Suppressor macrophage treated with lipopolysaccharide for 1 hour (primary cell): Measurements from ENCODE around the gene KRTAP12-1.
"Not testable (repeated sequence)": the region's sequence is repeated elsewhere in the genome, so short reads cannot be mapped to it uniquely, and the experiment has no call there.

Experiments used
- DNase-seq, 3 donors: peaks; one replicate each; pipeline ENCODE4 v3.0.0-alpha.2; 2020 to 2022

KRTAP12-1 gene

DNA sequence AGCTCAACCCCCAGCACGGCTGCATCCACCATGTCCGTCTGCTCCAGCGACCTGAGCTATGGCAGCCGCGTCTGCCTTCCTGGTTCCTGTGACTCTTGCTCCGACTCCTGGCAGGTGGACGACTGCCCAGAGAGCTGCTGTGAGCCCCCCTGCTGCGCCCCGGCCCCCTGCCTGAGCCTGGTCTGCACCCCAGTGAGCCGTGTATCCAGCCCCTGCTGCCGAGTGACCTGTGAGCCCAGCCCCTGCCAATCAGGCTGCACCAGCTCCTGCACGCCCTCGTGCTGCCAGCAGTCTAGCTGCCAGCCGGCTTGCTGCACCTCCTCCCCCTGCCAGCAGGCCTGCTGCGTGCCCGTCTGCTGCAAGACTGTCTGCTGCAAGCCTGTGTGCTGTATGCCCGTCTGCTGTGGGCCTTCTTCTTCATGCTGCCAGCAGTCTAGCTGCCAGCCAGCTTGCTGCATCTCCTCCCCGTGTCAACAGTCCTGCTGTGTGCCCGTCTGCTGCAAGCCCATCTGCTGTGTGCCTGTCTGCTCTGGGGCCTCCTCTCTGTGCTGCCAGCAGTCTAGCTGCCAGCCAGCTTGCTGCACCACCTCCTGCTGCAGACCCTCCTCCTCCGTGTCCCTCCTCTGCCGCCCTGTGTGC lies 15.3 kb upstream of the KRTAP12-1 start, which contains the start of gene KRTAP10-12:
Gene KRTAP10-12 (plus strand): TSS at position 1 of the 639 bp plus-strand sequence. CDS start 30 bp downstream, at position 31.
- DNase-seq, result not testable (repeated sequence)

DNA sequence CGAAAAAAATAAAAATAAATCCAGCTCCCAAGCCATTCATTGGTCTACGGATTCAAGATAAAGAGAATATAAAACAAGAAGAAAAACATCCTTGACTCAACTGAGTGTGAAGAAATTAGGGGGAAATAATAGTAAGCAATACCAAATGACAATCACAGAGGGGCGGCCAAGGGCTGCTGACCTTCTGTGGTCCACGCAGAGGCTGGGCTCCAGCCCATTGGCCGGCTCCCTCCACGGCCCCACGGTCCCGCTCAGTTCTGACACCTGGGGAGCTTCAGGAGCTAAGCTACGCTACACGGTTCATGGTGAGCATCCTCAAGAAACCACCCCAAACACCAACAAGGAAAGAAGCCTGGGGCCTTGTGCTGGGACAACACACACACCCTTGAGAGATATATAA lies 14.6 kb upstream of the KRTAP12-1 start:
- DNase-seq, result no peak

DNA sequence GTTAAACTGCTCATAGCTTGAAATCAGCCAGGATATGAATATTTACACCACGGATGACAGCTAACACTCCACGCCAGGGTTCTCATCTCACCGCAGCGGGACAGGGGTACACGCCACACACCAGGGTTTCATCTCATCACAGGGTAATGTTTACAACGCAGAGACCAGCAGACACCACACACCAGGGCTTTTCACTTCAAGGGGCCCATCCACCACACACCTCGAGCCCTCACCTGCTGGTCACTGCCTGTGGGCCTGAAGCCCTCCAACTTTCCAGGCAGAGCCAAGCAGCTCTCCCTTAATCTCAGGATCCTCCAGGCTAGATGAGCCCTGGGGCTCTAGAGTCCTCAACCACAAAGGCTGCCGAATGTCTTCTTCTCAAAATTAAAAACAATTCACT lies 13.7 kb upstream of the KRTAP12-1 start:
- no peak for DNase-seq

DNA sequence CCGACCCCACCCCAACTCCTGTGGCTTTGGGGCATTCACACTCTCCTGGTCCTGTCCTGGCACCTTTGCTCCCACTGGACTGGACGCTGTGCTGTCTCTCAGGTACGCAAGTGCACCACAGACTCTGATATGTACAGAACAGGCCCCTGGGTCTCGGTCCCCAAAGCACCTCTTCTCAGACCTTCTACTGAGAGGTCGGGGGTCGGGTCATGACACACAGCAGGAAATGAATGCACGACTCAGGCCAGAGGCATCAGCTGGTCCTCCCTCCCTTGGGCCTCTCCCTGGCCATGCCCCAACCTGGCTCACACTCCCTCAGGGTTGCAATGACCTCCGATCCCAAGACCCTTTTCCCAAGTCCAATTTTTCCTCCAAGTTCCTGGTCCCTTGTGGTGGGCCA lies 13.2 kb upstream of the KRTAP12-1 start:
- DNase-seq, result no peak

DNA sequence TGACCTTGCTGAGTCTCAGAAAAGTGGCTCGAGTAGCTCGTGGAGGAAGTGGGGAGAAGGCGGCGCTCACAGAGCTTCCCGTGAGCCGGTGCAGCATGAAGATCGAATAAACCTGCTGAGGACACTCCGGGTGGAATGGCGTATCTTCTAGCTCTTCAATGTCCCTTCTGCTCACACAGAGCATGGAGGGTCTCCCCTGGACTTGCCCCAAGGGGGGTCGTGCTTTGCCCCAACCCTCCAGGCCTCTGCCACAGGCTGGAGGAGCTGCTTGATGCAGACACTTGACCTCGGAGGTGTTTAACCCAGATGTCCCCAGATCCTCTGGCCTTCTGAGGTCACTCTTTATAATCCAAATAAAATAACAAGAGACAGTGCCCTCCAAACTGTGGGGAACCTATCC lies 12.8 kb upstream of the KRTAP12-1 start:
- DNase-seq, result no peak

DNA sequence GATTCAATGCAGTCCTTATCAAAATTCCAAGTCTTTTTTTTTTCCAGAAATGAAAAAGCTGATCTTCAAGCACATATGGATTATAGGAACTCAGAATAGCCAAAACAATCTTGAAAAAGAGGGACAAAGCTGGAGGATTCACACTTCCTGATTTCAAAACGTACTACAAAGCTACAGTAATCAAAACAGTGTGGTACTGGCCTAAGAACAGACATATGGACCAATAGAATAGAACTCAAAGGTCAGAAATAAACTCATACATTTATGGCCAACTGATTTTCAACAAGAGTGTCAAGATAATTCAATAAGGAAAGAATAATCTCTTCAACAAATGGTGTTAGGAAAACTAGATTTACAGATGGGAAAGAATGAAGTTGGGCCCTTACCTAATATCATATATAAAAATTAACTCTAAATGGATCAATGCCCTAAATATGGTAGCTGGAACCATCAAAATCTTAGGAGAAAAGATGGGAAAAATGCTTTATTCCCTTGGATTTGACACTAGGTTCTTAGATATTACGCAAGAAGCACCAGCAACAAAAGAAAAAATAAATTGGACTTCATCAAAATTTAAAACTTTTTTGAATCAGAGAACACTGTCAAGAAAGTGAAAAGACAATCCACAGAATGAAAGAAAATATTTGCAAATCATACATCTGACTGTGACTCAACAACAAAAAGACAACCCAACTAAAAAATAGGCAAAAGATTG lies 11.0 kb upstream of the KRTAP12-1 start:
- no peak for DNase-seq

DNA sequence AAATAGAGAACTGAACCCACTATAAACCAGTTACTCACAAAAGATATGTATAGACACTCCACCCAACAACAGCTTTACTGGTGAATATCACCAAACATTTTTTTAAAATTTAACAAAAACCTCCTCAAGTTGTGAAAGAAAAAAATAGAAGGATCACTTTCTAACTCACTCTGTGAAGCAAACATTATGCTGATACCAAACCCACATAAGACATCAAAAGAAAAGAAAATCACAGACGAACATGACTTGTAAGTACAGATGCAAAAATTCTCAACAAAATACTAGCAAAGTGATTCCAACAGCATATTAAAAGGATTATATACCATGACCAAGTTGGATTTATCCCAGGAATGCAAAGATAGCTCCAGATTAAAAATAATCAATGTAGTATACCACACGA lies 9.7 kb upstream of the KRTAP12-1 start:
- no peak for DNase-seq

DNA sequence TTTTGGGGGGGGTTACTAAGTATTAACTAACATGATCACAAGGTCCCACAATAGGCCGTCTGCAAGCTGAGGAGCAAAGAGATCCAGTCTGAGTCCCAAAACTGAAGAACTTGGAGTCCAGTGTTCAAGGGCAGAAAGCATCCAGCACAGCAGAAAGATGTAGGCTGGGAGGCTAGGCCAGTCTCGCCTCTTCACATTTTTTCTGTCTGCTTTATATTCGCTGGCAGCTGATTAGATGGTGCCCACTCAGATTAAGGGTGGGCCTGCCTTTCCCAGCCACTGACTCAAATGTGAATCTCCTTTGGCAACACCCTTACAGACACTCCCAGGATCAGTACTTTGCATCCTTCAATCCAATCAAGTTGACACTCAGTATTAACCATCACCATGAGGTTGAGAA lies 7.8 kb upstream of the KRTAP12-1 start:
- DNase-seq, result not testable (repeated sequence)

DNA sequence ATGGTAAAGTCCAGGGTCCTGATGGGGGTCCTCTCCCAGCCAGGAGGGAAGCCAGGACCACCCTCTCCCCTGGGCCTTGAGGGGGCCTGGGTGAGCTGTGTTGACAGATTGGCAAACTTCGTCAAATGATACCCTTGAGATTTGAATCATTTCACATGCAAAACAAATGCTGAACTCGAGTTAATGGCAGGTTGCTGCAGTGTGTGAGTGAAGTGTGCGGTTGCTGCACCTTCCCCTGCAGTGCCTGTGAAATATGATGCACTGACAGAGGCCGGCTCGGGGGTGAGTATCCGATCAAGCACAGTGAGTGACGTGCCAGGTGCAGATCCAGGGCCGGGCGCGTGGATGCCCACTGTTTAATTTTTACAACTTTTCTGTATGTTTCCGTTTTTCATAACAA lies 5.7 kb upstream of the KRTAP12-1 start:
- no peak for DNase-seq

DNA sequence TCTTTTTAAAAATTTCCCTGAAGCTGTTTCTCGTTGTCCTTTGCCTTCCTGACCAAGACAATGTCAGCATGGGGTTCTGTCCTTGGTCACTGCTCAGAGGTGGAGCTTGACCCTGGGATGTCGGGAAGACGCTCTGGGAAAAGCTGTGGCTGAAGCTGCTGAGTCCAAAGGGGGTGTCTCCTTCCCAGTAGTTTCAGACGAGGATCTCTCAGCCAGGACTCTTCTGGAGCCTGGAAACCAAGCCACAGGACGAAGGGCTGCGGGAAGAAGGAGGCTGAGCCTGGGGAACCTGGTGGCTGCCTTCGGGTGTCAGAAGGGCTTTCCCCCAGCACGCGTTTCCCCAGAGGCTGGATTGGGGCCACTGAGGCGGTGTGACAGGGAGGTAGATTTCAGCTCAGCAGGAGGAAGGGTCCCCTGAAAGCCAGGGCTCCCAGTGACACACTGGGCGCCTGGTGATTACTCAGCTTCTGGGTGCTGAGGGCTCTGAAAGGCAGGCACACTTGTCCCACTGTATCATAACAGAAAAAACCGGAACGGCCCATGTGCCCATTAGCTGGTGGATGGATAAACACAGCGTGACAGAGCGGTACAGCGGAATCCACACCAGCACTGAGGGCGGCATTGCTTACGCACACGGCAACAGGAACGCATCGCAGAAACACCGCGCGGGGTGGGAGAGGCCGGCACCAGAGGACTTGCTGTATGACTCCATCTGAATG lies 5.0 kb upstream of the KRTAP12-1 start:
- no peak for DNase-seq

DNA sequence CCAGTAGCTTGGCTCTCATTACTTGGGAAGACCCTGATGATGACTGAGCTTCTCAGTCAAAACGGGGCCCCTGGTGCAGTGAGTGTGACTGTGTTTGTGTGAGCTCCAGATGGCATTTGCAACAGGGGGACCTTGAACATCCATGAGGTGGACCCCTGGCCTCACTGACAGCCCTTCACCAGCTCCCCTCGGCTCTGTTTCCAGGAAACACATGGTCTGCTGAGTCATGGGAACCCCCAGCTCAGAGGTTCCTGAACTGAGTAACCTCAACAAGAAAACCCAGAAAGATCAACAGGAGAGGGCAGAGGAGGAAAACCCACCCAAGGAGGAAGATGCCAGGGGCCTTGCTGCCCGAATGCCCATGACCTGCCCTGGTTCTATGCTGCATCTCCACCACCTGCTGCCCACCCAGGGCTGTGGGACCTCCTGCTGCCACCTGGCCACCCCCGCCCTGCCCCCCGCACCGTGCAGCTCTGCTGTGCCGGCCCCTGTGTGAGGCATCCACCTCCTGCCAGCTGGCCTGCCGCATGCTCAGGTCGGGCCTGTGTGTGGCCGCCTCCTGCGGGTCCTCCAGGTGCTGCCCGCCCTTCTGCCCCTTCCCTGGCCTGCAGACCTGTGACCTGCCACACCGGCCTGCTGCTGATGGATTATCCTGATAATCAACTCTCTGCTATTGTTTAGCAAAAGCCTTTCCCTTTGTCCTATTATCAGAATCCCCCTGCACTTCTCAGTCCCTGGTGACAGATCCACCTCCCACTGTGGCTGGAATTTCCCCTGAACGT lies 4.2 kb upstream of the KRTAP12-1 start:
- peak; percentile 19 to 35 (median 31) for DNase-seq

DNA sequence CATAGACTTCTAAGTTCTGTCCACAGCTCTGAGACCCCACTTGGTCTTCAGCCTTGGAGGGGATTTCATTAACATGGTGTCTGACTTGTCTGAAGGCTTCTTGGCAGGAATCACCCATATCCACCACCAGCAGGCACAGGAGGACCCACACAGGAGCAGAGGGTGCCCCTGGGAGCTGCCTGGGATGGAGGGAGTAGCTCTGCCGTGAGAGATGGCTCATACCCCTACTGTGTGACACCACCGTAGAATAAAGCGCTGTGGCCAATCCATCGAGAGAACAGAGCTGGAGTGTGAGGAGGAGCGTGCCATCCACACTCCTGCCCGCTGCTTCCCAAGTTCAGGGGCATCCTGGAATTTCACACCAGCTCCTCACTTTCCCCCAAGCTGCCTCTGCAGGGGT lies 3.1 kb upstream of the KRTAP12-1 start:
- DNase-seq, result not testable (repeated sequence)

DNA sequence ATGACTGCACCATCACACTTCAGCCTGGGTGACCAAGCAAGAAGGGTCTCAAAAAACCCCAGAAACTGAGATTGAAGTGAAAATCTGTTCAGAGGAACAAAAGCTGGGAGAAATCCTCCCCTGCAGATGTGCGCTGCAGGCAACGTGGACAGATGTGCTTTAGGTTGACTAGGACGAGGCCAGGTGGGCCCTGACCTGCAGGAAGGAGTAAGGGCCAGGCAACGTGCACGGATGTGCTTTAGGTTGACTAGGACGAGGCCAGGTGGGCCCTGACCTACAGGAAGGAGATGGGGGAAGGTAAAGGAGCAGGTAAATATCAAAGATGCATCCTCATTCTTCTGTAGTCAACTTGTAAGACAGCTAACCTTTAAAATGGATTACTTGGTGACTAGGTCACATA lies 2.5 kb upstream of the KRTAP12-1 start:
- no peak for DNase-seq

DNA sequence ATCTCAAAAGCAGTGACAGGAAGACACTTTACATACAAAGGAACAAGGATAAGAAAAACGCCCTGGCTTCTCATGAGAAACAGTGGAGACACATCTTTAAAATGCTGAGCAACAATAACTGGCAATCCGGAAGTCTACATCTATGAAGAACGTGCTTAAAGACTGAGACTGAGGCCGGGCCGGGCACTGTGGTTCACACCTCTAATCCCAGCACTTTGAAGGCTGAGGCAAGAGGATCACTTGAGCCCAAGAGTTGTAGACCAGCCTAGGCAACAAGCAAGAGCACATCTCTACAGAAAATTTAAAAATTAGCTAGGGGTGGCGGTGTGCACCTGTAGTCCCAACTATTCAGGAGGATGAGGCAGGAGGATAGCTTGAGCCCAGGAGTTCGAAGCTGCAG lies 2.1 kb upstream of the KRTAP12-1 start:
- no peak for DNase-seq

DNA sequence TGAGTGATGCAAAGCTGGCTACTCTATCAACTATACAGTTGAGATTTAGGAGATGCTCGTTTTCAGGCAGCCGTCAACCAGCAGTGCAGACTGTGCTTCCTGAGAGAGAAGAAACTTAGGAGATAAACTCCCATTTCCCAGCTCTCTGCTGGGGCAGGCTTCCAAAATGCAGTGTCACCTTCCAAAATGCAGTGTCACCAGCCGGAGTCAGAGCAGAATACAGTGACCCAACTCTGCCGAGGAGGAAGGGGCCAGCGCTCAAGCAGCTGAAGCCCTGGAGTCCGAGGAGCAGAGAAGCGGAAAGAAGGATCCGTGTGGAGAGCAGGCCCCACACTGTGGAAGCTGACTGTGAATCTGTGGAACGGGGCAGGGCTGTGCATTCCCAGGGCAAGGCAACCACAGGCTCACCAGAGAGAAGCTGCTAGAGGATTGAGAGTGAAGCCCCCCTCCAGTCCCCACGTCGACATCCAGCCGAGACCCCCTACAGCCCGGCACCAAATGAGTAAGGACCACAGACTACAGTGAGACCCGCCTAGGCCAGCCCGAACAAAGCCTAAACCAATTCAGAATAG lies 703 bp upstream of the KRTAP12-1 start:
- no peak for DNase-seq

DNA sequence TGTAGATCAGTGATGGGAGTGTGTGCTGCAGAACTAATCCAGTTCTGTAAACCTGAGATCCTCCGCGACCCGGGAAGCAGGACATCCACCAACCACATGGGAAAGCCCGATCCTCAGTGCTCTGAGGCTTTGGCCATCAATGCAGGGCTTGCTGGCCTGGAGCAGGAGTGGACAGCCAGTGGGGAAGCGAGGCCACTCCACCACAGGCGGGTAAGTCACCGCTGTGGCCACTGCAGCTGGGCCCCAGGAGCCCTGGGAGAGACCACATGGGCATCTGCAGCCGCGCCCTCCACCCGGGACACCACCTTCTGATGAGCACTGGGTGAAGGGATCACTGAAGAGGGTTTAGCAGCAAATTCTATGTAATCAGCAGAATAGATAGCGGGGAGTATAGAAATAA lies 811 bp downstream of the KRTAP12-1 start:
- no peak for DNase-seq

DNA sequence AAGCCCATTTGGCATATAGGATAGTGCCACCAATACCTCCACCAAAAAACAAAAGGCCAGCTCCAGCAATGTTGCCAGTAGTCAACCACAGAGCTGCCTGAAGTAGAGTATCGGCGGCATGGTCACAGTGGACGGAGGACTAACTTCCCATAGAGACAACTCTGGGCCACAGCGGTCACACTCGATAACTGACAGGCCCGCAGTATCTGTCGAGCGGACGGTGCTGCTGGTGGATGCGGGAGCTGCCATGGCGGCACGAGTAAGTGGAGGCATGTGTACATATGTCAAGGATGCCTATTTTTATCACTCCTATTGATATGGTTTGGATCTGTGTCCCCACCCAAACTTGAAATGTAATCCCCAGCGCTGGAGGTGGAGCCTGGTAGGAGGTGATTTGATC lies 4.1 kb downstream of the KRTAP12-1 start:
- DNase-seq, result no peak

DNA sequence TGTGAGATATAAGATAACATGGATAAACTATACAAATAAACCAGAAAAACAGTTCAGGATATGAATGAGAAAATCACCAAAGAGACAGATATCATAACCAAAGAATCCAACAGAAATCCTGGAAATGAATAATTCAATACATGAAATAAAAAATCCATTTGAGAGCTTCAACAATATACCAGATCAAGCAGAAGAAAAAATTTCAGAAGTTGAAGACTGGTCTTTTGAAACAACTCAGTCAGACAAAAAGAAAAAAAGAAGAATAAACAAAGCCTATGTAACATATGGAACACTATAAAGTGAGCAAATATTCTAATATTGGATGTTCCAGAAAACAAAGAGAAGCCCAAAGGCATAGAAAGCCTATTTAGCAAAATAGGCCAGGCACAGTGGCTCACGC lies 10.1 kb downstream of the KRTAP12-1 start:
- no peak for DNase-seq

DNA sequence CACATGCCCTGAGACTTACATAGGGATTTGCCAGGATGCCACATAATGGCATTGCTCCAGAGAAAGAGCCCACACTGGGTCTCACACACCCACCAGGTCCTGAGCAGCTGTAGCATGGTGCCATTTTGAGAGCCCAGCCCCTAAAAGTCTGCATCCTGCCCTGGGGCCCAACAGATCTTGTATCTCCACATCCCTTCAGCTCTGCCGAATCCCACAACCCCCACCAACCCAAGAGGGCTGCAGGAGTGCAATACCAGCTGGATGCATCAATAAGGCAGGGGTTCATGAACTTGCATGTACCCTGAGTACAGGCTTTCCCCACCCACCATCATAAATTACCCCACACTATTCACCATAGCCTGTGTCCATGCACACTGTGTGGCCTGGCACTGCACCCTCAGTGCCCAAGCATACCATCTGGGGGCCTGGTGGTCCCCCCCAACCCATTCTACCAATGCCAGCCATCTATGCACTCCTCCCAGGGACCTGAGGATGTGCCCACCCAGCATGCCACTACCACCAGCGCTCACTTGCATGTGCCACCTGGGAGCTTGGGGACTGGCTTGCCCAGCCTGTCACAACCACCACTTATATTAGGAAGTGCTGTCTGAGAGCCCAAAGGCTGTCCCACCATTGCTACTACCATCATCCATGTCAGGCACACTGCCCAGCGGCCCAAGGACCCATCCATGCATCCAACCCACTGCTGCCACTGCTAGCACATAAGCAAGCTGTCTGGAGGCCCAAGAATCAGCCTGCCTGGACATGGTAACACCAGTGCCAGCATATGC lies 11.1 kb downstream of the KRTAP12-1 start:
- DNase-seq, result no peak

DNA sequence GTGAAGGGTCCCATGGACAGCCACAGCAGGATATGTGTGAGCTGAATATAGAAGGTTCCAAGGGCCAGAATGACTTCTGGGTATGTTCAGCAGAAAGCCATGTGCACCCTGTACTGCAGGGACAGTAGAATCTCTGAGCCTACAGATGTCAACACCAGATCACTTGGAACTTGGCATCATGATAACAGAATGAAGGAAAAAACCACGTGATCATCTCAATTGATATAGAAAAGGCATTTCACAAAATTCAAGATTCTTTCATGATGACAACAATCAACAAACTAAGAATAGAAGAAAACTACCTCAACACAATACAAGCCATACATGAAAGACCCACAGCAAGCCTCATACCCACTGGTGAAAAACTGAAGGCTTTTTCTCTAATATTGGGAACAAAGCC lies 14.4 kb downstream of the KRTAP12-1 start:
- DNase-seq, result no peak

DNA sequence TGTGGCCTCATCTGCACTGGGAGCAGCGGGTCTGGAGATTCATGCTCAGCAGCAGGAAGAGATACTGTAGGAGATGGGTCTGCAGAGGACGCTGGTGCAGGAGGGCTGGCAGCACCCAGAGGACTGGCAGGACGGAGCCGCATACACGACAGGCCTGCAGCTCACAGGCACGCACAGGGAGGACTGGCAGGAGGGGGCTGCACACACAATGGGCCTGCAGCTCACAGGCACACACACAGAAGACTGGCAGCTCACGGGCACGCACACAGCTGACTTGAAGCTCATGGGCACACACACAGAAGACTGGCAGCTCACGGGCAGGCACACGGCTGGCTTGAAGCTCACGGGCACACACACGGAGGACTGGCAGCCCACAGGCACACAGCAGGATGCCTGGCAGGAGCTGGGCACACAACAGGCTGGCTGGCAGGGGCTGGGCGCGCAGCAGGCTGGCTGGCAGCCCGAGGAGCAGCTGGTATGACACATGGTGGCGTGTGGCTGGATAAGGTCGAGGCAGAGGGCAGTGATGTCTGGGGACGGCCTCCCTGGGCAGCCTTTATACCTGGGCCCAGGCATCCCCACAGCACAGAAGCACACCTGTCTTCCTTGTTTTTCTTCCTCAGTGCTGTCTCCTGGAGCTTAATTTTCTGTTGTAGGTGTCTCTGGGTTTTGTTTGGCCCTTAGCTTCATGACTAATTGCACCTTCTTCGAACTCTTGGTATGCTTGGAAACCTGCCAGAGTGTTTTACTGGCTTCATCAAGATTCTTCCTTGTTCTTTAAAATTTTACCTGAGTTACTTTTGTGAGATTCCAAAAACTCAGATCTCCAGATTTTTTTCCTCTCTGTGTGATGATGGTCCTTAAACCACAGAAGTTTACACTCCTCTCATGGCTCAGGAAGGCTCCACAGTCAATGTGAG lies 15.3 kb downstream of the KRTAP12-1 start, which contains the start of gene KRTAP12-2:
Gene KRTAP12-2 (minus strand): TSS at position 527 of the 920 bp plus-strand sequence. CDS start 41 bp downstream, at position 486.
- no peak for DNase-seq
